Stimulated activated CD4-positive, alpha-beta T cell treated with anti-CD3 and anti-CD28 coated beads, TNF-alpha, amount 100 ng/mL, for 1 hour (primary cell): ENCODE measurements around the gene C3orf20.
"Not testable (repeated sequence)": the region's sequence is repeated elsewhere in the genome, so short reads cannot be mapped to it uniquely, and the experiment has no call there.

Experiments used
- DNase-seq, 3 donors: peaks; one replicate each; pipeline ENCODE4 v3.0.0-alpha.2; 2020; ENCODE audit warnings: low read depth in 3 of 3, low spot score in 1 of 3

The C3orf20 gene

DNA sequence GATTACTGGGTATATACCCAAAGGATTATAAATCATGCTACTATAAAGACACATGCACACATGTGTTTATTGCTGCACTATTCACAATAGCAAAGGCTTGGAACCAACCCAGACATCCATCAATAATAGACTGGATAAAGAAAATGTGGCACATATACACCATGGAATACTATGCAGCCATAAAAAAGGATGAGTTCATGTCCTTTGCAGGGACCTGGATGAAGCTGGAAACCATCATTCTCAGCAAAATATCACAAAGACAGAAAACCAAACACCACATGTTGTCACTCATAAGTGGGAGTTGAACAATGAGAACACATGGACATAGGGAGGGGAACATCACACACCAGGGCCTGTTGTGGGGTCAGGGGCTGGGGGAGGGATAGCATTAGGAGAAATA lies 78.0 kb downstream of the C3orf20 start:
- not testable (repeated sequence) for DNase-seq

GRCh38 chr3:14757153-14757700 lies 82.3 kb downstream of the C3orf20 start:
- DNase-seq = no peak

GRCh38 chr3:14758297-14758696 lies 83.4 kb downstream of the C3orf20 start:
- no peak for DNase-seq

GRCh38 chr3:14758959-14759358 lies 84.0 kb downstream of the C3orf20 start:
- DNase-seq = no peak

GRCh38 chr3:14760185-14760584 lies 85.2 kb downstream of the C3orf20 start:
- no peak for DNase-seq

GRCh38 chr3:14761121-14761672 lies 86.3 kb downstream of the C3orf20 start:
- no peak for DNase-seq

GRCh38 chr3:14761866-14762265 lies 86.9 kb downstream of the C3orf20 start:
- no peak for DNase-seq

GRCh38 chr3:14762701-14763100 lies 87.8 kb downstream of the C3orf20 start:
- DNase-seq = no peak

GRCh38 chr3:14764331-14765059 lies 89.6 kb downstream of the C3orf20 start:
- no peak for DNase-seq

- no peak for DNase-seq
Measured at GRCh38 chr3:14765060-14765400, 90.1 kb downstream of the C3orf20 start.

- no peak for DNase-seq
Measured at GRCh38 chr3:14765576-14766427, 90.9 kb downstream of the C3orf20 start.

DNA sequence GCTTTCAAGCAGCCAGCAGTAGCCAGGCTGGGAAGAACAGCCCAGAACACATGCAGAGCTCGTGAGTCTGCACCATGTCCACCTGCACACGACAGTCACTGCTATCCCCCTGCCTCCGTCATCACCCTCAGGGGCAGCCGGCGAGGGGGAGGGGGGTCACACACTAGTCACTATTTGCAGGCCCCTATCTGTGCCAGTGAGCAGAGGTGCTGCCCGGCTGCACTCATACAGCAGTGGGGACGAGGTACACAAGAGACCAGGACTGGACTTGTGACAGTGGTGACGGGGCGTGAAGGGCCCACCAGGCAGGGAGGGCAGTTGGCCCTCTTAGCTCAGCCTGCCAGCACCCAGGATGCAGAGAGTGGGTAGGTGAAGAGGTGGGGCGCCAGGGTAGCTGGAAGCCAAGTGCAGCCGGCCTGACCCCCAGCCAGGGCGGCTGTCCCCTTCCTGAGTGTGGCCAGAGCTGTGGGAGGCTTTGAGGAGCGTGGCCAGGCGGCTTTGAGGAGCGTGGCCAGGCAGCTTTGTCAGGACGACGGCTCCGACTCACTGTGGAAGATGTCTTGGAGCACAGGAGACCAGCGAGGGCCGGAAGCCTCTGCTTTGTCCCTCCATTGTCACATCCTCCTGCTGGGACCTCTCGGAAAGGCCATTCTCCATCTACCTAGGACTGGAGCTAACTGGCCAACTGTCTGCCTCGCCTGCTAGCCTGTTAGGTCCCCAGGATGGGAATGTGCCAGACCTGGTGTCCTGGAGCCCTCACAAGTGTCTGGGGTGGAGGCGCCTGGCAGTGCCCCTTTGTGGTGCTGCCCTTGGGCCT lies 91.7 kb downstream of the C3orf20 start:
- no peak for DNase-seq

- DNase-seq = no peak
Measured at GRCh38 chr3:14767245-14768051, 92.5 kb downstream of the C3orf20 start.

DNA sequence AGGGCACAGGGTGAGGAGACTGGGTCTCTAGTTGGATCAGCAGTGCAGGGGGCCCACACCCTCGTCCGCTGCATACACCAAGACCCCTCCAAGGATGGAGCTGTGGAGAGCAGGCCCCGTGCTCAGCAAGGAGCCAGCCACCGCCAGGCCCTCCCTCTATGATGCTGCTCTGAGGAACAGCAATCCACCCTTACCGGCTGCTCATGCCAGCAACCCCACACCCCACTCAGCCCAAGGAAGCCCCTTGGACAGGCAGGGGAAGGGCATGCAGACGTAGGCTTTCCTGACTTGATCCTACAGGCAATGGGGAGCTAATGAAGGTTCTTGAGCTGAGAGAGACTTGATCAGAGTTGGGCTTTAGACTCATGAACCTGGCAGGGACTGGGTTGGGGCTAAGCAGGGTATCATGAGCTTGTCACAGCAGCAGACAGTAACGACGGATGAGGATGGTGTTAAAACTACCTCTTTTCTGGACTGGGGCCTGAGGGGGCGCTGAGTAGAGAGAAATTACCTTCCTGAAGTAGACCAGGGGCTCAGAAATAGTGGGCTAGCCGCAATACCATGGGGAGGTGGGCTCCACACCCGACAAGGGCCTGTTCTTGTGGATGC lies 93.3 kb downstream of the C3orf20 start:
- DNase-seq = no peak

DNA sequence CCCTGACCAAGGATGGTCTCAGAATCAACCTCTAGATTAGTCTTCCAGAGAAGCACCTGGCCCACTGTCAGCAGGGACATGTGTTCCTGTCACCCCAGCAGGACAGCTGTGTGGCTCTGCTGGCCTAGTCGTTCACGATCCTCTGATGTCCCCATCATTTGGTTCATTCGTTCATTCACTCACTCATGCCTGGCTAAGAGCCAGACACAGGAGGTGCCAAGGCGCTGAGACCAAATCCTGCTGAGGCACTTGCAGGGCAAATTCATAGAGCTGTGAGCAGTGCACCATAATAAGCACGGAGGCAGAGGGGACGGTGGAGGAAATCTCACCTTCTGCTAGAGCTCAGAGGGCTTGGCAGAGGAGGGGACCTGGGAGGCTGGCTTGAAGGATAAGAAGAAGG lies 93.9 kb downstream of the C3orf20 start:
- DNase-seq = no peak

- DNase-seq = no peak
Measured at GRCh38 chr3:14769544-14770325, 94.8 kb downstream of the C3orf20 start.

- no peak for DNase-seq
Measured at GRCh38 chr3:14770591-14770990, 95.7 kb downstream of the C3orf20 start.

GRCh38 chr3:14771593-14772497 lies 96.9 kb downstream of the C3orf20 start:
- DNase-seq = no peak
